Endometrial microvascular endothelial cells (primary cell): ENCODE results near the gene SMARCAL1. TPM values are rescaled to one million over a fixed set of nuclear protein-coding genes. Genes with fewer than 3 reads are reported as not detected.

Experiments used
- in situ Hi-C: cut with HindIII; loops from 2 replicates; pipeline ENCODE4 v1.10.0; 2017; ENCODE audit warnings: low sequenced_read_pairs, low pct_unique_long_range_greater_than_20kb; ENCODE audit errors: inconsistent ontology term
- total RNA-seq: library from RNA; depleted of rRNA; stranded (reverse); fragments of >200 nt; gene quantifications from one replicate; pipeline ENCODE4 v1.2.3, GENCODE V29; 2015; ENCODE audit errors: inconsistent ontology term

SMARCAL1 gene
- total RNA-seq, 1 donor from 2014 or later = 24.0 TPM

DNA sequence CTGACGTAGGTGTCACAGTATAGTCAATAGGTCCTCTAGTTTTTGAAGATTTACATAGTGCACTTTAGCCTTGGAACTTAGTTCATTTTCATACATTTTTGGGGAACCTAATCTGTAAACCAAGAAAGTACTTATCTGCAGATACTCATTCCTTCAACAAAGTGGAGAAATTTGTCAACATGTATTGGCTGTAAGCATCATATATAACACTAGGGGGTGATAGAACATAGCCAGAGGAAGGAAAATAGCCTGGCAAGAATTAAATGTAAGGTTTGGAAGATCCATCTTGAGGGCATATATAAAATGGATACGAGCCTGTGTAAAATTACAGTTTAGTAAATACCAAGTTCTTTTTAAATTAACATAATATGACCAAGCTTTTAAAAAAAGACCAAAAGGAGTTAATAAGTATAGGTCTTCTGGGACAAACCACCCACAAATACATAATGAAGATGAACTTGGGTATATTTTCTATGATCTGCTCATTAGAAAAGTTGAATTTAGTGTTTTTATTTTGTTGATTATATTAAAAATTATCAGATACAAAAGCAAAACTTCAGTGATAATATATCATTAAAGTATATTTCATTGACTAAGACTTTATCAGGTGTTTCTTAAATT, 104.6 kb downstream of the SMARCAL1 start:
- in situ Hi-C loops = loop anchor here (10.0 kb wide), 1 partner anchor 138 kb away; no protein-coding TSS in a partner anchor

DNA sequence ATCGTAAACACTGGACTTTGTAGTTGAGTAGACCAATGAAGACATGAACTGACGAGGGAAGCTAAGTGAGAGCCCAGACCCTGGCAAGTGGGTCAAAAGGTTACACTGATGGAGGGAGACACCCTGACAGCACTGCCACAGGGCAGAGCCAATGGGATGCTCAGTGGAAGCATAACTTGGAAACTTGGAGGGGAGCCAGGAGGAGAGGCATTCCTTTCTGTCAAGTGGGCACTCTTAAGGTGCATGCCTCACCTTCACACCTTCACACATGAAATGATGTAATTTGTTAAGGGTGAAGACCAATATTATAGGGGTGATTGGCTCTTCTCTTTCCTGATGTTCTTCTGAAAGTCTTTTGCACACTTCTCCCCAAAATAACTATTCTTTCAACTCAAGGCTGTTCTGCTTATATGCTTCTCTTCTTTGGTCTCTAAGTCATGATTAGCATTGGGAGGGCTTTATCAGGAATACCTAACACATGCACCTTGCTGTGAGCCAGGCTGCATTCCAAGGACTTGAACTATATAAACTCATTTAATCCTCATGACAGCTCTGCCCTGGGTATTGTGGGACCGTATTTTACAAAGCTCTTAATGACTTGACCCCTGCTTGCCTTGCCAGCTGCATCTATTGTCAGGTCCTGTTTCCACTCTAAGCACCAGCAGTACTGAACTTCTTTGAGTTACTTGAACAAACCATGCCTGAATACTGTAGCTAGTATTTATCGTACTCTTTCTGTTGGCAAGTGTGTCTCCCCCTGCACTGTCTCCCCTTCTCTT, 105.4 kb downstream of the SMARCAL1 start:
- in situ Hi-C loops = loop anchor here (10.0 kb wide), 1 partner anchor 137 kb away; no protein-coding TSS in a partner anchor

DNA sequence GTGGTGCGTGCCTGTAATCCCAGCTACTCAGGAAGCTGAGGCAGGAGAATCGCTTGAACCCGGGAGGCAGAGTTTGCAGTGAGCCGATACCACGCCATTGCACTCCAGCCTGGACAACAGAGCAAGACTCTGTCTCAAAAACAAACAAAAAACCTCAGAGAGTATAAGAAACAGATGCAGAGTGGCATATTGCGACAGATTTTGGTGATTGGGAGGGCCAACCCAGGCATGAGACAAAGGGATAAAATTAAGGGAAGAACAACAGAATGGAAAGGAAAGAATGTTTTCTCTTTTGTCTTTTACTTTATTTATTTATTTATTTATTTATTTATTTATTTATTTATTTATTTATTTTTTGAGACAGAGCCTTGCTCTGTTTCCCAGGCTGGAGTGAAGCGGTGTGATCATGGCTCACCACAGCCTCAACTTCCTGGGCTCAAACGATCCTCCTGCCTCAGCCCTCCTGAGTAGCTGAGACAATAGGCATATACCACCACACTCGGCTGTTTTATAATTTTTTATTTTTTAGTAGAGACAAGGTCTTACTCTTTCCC, 106.4 kb downstream of the SMARCAL1 start:
- in situ Hi-C loops = loop anchor here (10.0 kb wide), 1 partner anchor 136 kb away; no protein-coding TSS in a partner anchor

DNA sequence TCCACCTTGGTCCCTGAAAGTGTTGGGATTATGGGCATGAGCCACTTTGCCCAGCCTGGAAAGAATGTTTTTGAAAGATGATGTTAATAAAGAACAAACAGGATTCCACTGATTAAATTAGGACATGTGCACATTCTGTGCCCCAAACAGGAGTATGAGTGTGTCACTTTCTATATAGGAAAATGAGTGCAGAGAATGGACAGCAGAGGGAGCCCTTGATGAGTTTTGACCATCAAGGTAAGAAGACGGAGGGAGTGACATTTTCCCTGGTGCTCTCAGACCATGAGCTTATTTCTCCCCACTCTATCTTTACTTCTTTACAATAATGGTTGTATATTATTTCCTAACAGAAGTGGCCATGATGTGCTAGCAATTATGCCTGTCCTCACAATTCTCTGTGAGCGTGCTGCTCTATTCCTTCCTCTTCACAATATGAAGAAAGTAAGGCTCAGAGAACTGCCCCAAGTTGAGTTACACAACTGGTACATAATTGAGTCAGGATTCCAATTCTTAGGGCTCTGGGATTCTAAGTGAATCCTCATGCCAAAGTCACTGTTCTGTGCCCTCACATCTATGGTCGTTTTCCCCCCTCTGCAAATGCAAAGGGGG, 107.0 kb downstream of the SMARCAL1 start:
- in situ Hi-C loops = loop anchor here (10.0 kb wide), 1 partner anchor 136 kb away; no protein-coding TSS in a partner anchor

DNA sequence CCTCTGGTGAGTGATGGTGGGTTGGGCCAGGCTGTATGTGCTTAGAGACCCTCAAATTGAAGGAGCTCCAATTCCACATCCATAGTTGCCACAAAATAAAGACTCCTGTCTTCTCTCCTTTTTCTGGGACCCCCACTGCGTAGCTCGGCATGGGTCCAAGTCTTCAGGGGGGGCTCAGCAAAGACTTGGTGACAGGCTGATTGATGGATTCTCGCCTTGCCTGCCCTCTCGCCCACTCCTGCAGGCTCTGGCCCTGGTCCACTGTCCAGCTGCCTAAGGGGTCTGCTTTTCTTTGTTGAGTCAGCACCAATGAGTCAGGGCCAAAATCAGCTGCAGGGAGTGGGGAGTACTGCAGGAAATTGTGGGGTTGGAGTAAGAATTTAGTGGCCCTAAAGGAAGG, 107.8 kb downstream of the SMARCAL1 start:
- in situ Hi-C loops = no loop called here

DNA sequence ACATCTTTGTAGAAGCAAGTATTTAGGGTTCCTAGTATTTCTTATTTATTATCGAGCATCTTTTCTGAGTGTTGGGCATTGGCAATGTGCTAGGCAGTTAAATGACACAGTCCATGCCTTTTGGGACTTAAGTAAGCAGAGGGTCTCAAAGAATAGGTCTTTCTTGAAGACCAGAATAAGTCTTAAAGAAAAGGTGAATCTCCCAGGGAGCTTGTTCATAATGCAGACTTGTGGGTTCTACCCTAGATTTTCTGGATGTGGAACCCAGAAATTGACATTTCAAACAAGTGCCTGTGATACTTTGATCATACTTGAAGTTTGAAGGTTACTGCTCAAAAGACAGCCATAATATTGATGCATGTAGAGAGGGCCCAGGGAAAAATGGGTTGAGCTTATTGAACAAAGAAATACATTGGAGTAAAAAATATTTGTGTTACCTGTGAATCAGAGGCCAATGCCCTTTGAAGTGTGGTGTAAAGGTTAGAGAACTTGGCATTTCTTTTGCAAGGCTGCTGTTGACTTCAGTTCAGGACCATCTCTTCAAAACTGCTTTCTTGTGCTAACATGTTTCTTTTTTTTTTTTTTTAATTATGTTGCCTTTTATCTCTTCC, 110.7 kb downstream of the SMARCAL1 start:
- in situ Hi-C loops = no loop called here

DNA sequence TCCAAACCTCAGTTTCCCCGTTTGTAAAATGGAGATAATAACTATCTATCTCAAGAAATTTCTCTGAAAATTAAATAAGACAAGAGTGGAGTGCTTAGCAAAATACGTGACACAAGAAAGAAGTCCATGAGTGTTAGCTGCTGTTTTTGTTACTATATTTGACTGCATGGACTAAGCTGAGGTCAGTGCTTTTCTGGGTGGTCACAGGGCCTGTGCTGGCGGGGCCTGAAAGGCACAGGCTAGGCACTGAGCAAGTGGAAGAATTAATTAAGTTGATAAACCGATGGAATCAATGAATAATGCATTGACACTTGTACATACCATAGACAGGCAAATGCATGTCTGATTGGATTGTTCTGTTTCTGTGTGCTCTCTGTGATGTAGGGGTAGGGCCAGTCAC, 113.7 kb downstream of the SMARCAL1 start:
- in situ Hi-C loops = no loop called here

DNA sequence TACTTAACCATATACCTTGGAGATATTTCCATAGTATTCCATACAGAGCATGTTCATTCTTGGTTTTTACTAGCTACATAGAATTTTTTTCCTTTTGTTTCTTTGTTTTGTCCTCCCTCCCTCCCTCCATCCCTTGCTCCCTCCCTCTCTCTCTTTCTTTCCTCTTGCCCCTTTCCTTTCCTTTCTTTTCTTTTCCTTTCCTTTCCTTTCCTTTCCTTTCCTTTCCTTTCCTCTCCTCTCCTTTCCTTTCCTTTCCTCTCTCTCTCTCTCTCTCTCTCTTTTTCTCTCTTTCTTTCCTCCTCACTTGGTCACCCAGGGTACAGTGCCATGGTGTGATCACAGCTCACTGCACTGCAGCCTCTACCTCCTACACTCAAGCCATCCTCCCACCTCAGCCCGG, 114.7 kb downstream of the SMARCAL1 start:
- in situ Hi-C loops = no loop called here

DNA sequence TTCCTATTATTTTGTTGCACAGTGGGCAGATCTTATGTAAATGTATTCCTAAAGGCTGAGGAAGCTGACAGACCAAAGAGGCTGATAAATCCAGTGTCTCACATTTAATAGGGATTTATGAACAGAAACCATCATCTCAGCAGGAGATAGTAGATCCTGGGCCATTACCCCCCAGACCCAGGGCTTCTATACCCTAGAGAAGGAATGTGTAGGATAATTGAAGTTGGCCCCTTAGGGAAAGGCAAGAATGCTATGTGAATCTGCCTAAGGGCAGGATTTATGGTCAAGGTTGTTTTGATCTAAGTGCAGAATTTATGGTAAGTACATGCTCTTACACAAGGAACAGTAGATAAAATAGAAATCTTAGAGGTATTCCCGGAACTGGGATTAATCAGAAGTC, 115.3 kb downstream of the SMARCAL1 start:
- in situ Hi-C loops = no loop called here

DNA sequence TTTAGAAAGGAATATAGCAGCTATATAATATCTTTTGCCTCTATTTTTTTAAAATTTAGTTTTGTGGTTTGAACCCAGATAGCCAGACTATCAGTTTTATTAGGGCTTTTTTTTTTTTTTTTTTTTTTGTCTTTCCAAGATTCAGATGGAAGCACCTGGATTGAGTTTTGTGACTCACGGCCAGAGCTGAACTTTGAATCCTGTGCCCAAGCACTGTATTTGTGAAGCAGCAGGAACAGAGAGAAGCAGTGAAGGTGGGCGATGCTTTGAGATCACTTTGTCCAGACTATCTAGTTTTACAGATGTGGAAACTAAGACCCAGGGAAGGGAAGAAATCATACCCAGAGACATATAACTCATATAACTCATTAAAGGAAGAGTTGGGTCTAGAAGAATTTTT, 120.3 kb downstream of the SMARCAL1 start:
- in situ Hi-C loops = no loop called here

Other genes with a start within 250 kb of the SMARCAL1 start
- 25.7 TPM for gene MARCHF4, start 40.0 kb upstream of the SMARCAL1 start, total RNA-seq
- gene RPL37A, start 86.4 kb downstream of the SMARCAL1 start, total RNA-seq = 1,298 TPM
- gene IGFBP2, start 220.9 kb downstream of the SMARCAL1 start, total RNA-seq = 97.8 TPM